GM12875 (cell line): ENCODE results near the gene ABCC6.
"Not testable (repeated sequence)": the region's sequence is repeated elsewhere in the genome, so short reads cannot be mapped to it uniquely, and the experiment has no call there.

ENCODE experiments used
- H3K4me3 ChIP-seq: one replicate; pipeline ENCODE4 v1.5.1; 2011; ENCODE audit warnings: low read depth, low read length, control low read depth

The ABCC6 gene

DNA sequence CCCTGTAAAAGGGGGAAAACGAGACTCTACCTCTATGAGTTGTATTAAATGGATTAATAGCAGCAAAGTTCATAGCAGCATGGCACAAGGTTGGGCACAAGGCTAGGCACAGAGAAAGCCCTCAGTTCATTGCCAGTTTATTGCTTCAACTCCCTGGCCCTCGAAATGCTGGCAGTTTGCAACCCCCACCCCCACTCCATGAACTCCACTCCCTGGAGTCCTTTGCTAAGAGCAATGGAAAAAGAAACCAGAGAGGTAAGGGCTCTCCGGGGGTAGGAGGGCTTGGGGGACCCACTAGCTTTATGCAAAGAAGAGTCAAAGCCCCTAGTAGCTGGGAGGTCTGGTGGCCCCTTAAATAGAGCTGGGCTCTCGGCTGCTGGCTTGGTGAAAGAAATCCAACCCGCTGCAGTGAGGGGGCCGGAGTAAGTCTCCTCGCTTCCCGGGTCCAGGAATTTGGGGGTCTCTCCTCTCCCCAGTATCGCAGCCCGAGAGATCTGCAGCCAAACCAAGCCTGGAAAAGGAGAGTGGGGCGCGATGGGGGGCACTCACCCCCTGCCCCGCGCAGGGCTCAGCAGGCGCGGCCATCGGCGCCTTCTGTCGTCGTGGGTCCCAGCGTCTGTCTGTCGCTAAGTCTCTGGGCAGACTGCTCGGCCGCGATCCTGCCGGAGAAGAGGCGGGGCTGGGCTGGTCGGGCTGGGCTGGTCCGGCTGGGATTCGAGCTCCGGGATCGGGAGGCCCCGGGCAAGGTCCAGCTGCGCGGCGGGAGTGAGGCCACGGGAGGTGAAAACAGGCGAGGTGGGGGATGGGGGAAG lies at the start of gene ABCC6:
Gene ABCC6, minus strand, starts transcription at position 645 of the 812 bp plus-strand sequence. Its CDS starts 60 bp downstream, at position 585.
- H3K4me3 ChIP-seq, result not testable (repeated sequence)

DNA sequence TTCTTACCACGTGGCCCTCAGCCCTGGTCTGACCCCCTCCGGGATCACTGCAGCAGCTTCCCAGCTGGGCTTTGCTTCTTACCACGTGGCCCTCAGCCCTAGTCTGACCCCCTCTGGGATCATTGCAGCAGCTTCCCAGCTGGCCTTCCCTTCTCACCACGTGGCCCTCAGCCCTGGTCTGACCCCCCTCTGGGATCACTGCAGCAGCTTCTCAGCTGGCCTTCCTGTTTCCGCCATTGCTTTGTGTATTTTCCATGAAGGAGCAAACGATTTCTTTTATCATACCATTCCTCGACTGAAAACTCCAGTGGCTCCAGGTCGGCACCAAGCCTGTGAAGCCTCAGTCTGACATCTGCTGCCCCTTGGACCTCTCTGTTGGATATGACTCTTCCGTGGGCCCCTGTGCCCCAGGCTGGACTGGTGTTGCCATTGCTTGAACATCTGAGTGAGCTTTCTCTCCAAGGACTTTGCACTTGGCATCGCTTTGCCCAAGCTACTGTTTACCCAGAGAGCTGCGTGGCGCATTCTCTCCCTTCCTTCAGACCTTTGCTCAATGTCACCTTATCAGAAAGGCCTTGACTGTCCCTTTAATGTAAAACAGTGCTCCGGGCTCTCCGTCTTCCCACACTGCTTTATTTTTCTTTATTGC lies 49.4 kb upstream of the ABCC6 start:
- not testable (repeated sequence) for H3K4me3 ChIP-seq

DNA sequence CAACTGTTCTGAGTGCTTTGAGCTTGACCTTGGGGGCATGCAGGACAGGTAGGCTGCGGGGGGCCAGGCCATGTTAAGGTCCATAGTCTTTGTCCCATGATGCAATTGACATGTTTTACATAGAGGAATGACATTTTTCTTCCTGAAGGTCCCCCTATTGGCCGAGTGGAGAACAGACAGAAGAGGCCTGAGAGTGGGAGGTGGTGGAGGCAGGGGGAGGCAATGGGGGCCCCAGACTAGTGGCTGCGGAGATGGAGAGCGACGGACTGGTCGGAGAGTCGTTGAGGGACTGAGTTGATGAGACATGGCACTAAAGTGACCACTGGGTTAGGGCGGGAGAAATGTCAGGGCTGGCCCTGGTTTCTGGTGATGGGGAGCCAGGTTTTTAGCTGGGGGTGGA lies 48.4 kb upstream of the ABCC6 start:
- not testable (repeated sequence) for H3K4me3 ChIP-seq

DNA sequence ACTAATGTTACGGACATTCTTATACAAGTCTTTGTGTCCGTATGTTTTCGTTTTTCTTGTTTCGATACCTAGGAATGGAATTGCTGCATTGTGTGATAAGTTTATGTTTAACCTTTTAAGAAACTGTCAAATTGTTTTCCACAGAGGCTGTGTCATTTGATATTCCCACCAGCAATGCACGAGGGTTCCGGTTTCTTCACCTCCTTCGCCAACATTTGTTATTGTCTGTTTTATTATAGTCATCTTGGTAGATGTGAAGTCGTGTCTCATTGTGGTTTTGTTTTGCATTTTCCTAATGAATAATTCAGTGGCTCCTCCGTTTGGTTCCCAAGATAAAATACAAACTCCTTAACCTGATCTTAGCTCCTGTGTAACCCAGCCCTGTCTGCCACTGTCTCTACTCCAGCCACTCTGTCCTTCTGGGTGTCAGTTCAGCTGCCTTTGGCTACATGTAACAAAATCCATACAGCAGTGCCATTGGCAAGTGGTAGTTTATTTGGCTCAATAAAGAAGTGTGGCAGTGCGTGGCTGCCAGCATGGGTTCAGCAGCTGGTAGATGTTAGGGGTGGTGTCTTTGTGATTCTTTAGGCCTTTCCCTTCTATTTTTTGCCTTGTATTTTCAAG lies 45.0 kb upstream of the ABCC6 start:
- not testable (repeated sequence) for H3K4me3 ChIP-seq

DNA sequence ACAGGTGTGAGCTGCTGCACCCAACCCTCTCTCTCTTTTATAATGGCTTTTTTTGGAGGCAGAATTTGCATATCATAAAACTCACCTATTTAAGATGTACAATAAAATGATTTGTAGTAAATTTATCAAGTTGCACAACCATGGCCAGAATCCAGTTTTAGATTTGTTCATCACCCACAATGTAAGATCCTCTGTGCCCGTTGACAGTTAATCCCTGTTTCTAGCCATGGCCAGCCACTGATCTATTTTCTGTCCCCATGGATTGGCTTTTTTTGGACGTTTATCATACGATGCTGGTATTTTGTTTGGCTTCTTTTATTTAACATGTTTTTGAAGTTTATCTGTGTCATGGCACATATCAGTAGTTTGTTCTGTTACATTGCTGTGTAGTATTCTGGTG lies 44.4 kb upstream of the ABCC6 start:
- not testable (repeated sequence) for H3K4me3 ChIP-seq

- H3K4me3 ChIP-seq, result not testable (repeated sequence)
Observed at GRCh38 chr16:16265044-16265443, 41.8 kb upstream of the ABCC6 start.

DNA sequence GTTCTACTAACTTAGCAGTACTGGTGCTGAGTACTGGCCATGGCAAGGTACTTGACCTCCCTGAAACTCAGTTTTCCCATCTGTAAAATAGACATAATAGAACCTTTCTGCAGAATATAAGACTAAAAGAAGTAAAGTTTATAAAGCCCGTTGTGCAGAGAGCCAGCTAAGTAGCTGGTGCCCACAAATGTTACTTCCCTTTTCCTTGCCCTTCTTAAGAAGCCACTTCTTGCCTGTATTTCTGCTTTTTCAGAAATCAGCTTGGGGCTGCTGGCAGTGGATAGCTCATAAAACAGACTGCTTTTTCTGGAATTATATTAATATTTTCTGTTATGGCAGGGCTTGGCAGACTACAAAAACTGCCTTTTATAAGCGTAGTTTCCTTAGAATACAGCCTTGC lies 40.7 kb upstream of the ABCC6 start:
- H3K4me3 ChIP-seq, result not testable (repeated sequence)

DNA sequence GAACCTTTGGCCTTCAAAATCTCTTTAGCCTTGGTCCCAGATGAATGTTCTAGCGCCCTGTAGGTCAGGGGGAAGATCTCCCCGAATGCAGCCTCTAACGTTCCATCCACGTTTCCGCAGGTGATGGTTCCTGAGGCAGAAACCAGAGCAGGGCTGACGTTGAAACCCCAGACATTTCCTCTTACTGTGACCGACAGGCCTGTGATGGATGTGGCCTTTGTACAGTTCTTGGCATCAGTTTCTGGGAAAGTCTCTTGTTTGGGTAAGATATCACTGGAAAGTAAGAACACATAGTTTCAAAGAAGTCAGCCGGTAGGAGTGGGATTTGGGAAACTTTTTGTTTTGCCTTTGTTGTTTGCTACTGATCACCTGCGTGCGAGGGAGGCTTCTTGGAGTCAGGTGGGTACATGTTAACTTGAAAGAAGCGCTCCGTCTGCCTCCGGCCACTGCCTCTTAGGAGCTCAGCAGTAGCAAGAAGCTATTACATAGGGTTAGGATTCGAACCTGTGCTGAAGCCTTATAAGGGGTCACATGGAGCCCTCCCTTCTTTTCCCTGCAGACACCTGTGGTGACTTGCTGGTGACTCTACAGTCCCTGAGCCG lies 39.8 kb upstream of the ABCC6 start:
- not testable (repeated sequence) for H3K4me3 ChIP-seq

GRCh38 chr16:16259971-16260370 lies 36.7 kb upstream of the ABCC6 start:
- H3K4me3 ChIP-seq, result not testable (repeated sequence)

DNA sequence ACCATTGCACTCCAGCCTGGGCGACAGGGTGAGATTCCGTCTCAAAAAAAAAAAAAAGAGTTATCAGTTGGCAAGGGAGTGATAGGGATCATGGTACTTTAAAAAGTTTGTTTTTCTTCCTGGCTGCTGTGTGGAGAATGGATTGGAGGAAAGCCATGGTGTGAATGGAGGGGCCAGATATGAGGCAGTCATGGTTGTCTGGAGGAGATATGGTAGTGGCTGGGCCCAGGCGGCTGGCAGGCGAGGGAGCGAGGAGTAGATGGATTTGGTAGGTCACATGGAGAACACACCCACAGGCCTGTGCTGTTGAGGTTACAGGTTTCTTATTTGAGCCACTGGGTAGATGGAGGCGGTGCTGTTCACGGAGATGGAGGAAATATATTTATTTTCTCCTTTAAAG lies 35.5 kb upstream of the ABCC6 start:
- H3K4me3 ChIP-seq, result not testable (repeated sequence)

- not testable (repeated sequence) for H3K4me3 ChIP-seq
Observed at GRCh38 chr16:16257301-16257923, 34.1 kb upstream of the ABCC6 start.

DNA sequence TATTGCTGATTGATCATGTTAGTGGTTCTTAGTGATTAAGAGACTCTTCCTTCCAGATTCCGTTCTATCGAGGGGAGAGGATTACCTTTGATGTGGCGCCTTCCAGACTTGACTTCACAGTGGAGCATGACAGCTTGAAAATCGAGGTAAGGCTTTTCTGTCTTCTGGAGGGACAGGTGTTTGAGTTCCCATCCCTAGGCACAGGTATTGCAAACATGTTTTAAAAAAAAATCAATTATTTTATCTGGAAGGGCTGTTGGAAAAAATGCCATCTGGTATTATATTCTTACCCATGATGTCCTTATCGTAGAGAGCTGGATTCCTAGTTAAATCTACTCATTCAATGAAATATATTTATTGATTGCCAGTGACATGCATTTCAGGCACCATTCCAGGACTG lies 29.1 kb upstream of the ABCC6 start:
- not testable (repeated sequence) for H3K4me3 ChIP-seq

DNA sequence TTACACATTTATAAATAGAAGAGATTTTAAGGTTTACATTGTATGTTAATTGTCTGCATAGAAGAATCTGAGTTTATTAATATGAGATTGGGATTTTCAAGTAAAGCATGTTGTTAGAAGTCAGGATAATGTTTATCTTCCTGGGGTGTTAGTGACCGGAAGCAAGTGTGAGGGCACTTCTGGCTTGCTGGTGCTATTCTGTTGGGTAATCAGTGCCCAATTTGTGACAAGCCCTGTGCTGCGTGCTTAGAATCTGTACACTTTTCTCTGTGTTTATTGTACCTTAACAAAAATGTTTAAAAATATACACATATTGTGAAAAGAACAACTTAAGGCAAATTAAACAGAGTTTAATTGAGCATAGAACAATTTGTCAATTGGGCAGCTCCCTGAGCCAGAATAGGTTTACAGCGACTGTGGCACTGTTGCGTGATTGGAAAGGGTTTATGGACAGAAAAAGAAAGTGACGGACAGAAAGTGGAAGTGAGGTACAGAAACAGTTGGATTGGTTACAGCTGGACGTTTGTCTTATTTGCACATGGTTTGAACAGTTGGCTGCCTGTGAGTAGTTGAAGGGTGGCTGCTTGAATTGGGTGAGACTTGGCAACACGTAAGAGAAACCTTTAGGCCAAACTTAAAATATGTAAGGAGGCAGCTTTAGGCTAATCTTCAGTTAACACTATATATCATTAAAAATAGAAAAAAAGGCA lies 26.5 kb upstream of the ABCC6 start:
- H3K4me3 ChIP-seq, result not testable (repeated sequence)

GRCh38 chr16:16247439-16247838 lies 24.1 kb upstream of the ABCC6 start:
- H3K4me3 ChIP-seq, result not testable (repeated sequence)

DNA sequence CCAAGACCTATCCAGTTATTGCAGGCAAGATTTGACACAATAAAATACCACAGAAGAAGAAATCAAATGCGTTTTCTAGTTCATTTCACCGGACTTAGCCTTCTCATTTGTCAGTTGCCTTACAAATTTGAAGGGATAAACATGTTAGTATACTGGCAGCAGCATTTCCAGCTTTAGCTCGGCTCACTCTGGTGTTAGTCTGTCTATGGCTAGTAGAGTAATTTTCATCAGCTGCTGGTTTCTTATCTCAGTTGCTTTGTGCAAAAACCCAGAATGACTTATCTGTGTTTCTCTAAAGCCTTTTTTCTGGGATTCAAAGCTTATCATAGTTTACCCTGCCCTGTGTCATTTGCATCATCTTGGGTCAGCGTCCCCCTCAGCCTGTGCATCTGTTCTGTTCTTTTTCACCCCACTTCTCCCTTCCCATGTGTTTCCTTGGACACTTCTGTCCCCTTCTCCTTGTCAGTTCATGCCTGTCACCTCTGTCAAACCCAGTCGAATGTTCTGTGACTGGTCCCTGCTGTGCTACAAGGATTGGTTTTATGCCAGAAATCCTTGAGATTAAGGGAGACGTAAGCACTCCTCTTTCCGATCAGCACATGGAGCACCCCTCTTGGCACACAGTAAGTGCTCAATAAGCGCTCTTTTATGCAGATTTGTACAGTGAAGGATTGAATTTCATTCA lies 23.4 kb upstream of the ABCC6 start:
- H3K4me3 ChIP-seq, result not testable (repeated sequence)

DNA sequence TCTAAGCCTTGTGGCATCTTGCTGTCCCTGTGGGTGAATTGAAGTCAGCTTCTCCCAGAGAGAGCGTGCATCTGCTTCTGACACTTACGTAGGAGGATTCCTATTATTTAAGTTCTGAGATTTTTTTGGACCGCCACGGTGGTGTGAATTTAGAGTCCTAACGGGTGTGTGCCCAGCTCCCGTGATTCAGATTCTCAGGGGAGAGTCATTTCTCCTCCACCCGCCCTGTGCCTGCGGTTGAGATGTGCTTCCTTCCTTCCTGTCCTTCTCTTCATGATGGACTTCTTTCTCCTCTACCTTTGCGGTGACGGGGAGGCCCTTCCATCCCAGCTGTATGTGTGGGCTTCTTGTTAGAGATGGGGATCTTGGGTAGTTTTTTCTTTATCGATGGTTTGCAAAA lies 20.6 kb upstream of the ABCC6 start:
- not testable (repeated sequence) for H3K4me3 ChIP-seq

DNA sequence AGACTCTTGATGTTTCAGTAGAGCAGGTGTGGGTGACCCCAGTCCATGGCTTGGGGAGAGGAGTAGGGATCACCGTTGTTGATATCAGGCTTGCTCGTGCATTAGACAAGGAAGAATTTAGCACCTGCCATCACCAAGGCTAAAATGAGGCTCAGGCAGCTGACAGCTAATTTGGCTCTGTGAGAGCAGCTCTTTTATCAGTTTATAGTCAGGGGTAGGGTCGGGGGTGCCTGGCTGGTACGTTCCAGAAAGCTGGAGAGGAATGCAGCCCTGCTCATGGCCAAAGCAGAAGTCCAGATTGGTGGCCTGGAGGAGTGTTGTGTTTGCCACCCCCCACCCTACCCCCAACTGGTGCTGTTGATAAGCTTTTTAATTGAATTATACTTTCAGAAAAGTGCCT lies 17.4 kb upstream of the ABCC6 start:
- not testable (repeated sequence) for H3K4me3 ChIP-seq

DNA sequence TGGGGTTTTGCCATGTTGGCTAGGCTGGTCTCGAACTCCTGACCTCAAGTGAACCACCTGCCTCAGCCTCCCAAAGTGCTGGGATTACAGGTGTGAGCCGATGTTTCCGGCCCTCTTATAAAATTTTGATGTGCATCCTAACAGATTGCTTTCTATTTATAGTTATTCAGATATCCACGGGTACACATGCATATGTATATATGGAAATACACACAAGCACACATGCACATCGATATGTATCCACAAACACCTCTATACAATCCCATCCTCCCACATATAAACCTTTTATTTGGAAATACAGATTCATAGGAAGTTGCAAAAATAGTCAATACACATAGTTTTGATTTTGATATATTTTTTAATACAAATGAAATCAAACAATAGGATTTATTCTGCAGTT lies 14.4 kb upstream of the ABCC6 start:
- not testable (repeated sequence) for H3K4me3 ChIP-seq

GRCh38 chr16:16237071-16237470 lies 13.8 kb upstream of the ABCC6 start:
- H3K4me3 ChIP-seq, result not testable (repeated sequence)

DNA sequence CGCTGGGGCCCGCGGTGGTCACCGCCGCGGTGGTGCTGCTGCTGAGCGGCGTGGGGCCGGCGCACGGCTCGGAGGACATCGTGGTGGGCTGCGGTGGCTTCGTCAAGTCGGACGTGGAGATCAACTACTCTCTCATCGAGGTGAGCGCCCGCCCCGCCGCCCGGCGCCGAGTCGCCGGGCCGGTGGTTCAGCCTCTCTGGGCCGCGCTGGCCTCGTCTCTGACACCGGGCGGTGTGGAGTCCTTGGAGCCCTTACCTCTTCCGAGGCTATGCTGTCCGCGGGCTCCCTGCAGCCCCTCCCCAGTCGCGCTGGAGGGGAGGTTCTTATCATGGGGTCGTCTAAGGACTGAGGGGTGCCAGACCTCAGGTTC lies 9.4 kb upstream of the ABCC6 start:
- H3K4me3 ChIP-seq, result not testable (repeated sequence)
